ENCODE data around the gene MAN2A2.

DNA sequence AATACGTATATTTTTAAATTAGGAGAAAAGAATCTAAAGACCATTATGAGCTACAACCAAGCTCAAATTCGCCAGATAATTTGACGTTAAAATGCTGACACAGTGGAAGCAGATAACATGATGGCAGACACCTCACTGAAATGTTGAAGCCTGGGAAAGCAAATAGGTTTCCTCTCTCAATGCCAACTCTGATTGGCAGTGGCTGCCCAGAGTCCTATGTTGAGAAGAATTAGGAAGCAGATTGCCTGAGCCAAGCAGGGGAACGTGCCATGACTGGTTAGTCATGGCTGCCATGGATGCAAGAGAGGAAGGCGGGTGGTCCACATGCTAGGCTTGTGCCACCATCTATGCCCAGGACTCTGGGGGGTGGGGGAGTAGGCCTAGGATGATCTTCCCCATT is 35.2 kb downstream of the MAN2A2 start:
- TF ChIP-seq, protein P1, sequence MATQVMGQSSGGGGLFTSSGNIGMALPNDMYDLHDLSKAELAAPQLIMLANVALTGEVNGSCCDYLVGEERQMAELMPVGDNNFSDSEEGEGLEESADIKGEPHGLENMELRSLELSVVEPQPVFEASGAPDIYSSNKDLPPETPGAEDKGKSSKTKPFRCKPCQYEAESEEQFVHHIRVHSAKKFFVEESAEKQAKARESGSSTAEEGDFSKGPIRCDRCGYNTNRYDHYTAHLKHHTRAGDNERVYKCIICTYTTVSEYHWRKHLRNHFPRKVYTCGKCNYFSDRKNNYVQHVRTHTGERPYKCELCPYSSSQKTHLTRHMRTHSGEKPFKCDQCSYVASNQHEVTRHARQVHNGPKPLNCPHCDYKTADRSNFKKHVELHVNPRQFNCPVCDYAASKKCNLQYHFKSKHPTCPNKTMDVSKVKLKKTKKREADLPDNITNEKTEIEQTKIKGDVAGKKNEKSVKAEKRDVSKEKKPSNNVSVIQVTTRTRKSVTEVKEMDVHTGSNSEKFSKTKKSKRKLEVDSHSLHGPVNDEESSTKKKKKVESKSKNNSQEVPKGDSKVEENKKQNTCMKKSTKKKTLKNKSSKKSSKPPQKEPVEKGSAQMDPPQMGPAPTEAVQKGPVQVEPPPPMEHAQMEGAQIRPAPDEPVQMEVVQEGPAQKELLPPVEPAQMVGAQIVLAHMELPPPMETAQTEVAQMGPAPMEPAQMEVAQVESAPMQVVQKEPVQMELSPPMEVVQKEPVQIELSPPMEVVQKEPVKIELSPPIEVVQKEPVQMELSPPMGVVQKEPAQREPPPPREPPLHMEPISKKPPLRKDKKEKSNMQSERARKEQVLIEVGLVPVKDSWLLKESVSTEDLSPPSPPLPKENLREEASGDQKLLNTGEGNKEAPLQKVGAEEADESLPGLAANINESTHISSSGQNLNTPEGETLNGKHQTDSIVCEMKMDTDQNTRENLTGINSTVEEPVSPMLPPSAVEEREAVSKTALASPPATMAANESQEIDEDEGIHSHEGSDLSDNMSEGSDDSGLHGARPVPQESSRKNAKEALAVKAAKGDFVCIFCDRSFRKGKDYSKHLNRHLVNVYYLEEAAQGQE (IDR thresholded peaks at IDR 0.05; ENCODE audit: low read depth), result no peak
- TF ChIP-seq EP300 (IDR thresholded peaks at IDR 0.05; ENCODE audit: borderline replicate concordance) (no peak), EGR1 (IDR thresholded peaks at IDR 0.05) (no peak), TAF1 (IDR thresholded peaks at IDR 0.05; ENCODE audit: low read depth) (no peak), CREB1 (IDR thresholded peaks at IDR 0.05; ENCODE audit: low read depth) (no peak)
